NCI-H345 treated with DMSO at 0.1 percent for 48 hours (cell line): ENCODE data around the gene LASP1NB.
"Not testable (repeated sequence)": the region's sequence is repeated elsewhere in the genome, so short reads cannot be mapped to it uniquely, and the experiment has no call there.

ENCODE experiments used
- DNase-seq: peaks from one replicate; lab custom pipeline; 2025; ENCODE audit not compliant: unreplicated experiment; lab: John Stamatoyannopoulos, UW

LASP1NB gene

DNA sequence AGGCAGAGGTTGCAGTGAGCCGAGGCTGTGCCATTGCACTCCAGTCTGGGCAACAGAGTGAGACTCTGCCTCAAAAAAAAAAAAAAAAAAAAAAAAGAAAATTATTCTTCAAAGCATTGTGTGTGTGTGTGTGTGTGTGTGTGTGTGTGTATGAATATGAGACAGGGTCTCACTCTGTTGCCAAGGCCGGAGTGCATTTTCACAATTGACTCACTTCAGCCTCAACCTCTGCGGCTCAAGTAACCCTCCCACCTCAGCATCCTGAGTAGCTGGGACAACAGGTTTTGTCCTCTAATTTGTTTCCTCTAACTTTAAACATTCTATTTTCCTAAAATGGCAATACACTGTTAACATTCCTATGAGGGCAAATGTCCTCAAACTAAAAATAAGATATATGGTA lies 34.1 kb downstream of the LASP1NB start:
- DNase-seq: no peak

DNA sequence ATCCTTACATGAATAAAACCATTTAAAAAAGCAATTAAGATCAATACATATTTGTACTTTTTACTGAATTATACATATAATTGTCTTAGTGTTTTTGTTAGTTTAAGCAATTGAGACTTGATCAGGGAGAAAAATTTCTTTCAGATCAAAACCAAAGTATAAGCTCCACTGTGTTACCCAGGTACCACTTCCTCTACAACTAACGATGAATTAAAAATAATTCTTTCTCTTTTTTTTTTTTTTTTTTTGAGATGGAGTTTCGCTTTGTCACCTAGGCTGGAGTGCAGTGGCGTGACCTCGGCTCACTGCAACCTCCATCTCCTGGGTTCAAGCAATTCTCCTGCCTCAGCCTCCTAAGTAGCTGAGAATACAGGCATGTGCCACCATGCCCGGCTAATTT lies 35.0 kb downstream of the LASP1NB start:
- DNase-seq: no peak

DNA sequence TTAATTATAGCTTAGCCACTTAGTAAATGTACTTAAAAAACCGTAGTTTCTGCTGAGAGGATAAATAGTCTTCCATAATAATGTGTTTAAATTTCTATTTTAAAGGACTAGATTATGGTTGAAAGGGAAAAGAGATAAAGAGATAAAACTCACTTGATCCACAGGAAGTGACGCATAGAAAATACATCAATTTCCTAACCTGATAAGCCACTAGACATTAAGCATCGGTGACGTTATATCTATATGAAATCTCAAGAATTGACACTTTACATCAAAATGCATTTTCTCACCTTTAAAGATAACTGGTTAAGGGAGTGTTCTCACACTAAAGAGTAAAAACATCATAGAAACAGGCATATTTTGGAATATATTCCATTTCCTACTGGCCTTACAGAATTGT lies 36.0 kb downstream of the LASP1NB start:
- no peak for DNase-seq

DNA sequence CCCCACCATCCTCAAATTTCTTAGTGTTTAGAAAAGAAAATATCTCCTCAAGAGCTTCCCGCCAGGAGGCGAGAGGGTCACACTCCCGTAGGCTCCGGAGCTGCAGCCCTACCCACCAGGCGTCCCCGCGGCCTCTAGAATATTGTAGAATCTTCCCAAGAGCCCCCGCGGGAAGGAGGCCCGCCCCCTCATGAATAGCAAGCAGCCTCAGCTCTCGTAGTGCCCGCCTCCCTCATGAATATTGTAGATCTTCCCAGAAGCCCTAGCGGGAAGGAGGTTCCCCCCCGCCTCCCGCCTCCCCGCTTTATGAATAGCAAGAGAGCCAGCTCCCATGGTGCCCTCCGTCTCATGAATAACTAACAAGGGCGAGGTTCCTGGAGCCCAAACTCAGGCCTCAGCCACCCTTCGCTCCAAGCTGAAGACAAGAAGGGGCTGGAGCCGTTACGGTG lies 41.9 kb downstream of the LASP1NB start, which contains the start of gene FBXO47:
FBXO47 (minus strand) TSS at position 114 of the 449 bp plus-strand sequence. CDS start 4,378 bp downstream, outside the sequence.
- DNase-seq: no peak

DNA sequence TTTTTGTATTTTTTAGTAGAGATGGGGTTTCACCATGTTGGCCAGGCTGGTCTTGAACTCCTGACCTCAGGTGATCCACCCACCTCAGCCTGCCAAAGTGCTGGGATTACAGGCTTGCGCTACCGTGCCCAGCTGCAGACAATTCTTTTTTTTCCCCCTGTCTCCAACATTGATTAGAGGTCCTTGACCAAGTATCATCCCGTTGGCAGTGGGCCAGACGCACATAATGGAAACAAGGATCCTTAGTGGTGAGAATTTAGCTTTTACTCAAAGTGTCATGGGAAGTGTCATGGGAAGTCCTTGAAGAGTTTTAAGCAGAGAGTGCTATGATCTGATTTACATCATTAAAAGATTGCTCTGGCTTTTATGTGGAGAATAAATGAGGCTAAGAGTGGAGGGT lies 43.9 kb downstream of the LASP1NB start:
- no peak for DNase-seq

DNA sequence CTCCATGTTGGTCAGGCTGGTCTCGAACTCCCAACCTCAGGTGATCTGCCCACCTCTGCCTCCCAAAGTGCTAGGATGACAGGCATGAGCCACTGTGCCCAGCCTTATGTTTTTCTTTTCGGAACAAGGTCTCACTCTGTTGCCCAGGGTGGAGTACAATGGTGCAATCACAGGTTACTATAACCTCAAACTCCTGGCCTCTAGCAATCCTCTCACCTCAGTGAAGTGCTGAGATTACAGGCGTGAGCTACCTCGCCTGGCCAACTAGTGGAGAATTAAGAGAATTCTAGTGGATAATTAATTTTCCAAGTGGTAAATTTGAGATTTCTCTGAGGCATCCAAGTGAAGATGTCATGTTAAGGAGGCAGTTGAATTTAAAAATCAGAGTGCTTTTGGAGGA lies 44.7 kb downstream of the LASP1NB start:
- no peak for DNase-seq

DNA sequence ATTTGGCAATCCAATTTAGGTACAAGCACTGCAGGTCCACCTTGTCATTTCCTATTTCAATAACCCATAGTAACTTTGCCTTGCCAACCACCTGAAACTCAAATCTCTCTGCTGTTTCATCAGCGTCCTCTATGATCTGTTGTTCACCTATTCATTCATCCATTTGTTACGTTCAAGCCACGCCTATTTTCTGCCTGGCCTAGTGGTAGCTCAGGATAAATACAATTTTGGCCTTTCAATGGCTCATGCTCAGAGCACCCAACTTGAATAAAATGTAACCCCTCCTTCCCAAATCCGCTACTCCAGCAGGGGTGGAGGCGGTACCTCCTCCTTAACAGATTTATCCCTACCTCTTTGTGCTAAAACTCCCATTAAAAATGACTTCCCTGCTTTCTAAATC lies 45.4 kb downstream of the LASP1NB start:
- no peak for DNase-seq

DNA sequence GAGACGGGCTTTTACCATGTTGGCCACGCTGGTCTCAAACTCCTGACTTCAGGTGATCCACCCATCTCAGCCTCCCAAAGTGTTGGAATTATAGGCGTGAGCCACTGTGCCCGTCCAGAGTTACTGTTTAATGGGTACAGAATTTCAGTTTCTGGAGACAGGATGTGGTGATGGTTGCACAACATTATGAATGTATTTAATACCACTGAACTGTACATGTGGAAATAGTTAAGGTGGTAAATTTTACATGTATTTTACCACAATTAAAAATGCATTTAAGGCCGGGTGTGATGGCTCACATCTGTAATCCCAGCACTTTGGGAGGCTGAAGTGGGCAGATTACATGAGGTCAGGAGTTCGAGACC lies 50.8 kb downstream of the LASP1NB start:
- not testable (repeated sequence) for DNase-seq

DNA sequence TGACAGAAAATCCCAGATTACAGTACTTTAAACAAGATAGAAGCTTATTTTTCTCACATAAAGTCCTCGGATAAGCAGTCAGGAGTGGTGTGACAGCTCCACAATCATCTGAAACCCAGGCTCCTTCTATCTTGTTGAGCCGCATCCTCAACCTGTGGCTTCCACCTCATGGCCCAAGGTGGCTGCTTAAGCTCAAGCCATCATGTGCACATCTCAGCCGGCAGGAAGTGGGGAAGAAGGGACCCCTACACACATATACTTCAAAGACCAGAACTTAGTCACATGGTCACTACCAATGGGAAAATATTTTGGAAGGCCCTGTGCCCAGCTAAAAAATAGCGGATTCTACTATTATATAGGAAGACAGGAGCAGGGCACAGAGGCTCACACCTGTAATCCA lies 52.8 kb downstream of the LASP1NB start:
- DNase-seq: no peak
